H9 (cell line): ENCODE data around the gene LRMDA. TPM values are rescaled to one million over a fixed set of nuclear protein-coding genes. Genes with fewer than 3 reads are reported as not detected.

Experiments used
- DNase-seq: peaks from one replicate; pipeline ENCODE4 v3.0.0-alpha.2; 2017
- H2AFZ ChIP-seq: one replicate; pipeline ENCODE4 v1.6.1; 2013; ENCODE audit warnings: mild to moderate bottlenecking, low read length, control low read depth, moderate library complexity
- H2AK5ac ChIP-seq: 2 replicates; pipeline ENCODE4 v1.6.1; 2013; ENCODE audit warnings: low read length, control low read depth, mixed read lengths; ENCODE audit not compliant: insufficient read length
- H2BK120ac ChIP-seq: one replicate; pipeline ENCODE4 v1.6.1; 2013; ENCODE audit warnings: low read depth, mild to moderate bottlenecking, low read length, control low read depth, inconsistent platforms; ENCODE audit not compliant: poor library complexity, severe bottlenecking
- H2BK12ac ChIP-seq: 2 replicates; pipeline ENCODE4 v1.6.1; 2013; ENCODE audit warnings: low read length, control low read depth, mixed read lengths, low read depth; ENCODE audit not compliant: insufficient read length
- H2BK15ac ChIP-seq: 2 replicates; pipeline ENCODE4 v1.6.1; 2013; ENCODE audit warnings: low read depth, low read length, control low read depth
- H2BK20ac ChIP-seq: one replicate; pipeline ENCODE4 v1.6.1; 2013; ENCODE audit warnings: low read depth, mild to moderate bottlenecking, low read length, control low read depth, inconsistent platforms; ENCODE audit not compliant: poor library complexity, severe bottlenecking
- H2BK5ac ChIP-seq: 2 replicates; pipeline ENCODE4 v1.6.1; 2013; ENCODE audit warnings: low read length, control low read depth, mixed read lengths; ENCODE audit not compliant: insufficient read length
- H3K14ac ChIP-seq: 2 replicates; pipeline ENCODE4 v1.6.1; 2013; ENCODE audit warnings: low read length, control low read depth; ENCODE audit not compliant: insufficient read depth
- H3K18ac ChIP-seq: 2 replicates; pipeline ENCODE4 v1.6.1; 2013; ENCODE audit warnings: low read depth, mild to moderate bottlenecking, mixed read lengths, low read length, control low read depth; ENCODE audit not compliant: insufficient read length
- H3K23ac ChIP-seq: 2 replicates; pipeline ENCODE4 v1.6.1; 2013; ENCODE audit warnings: low read length, control low read depth, mixed read lengths, low read depth; ENCODE audit not compliant: insufficient read length
- H3K23me2 ChIP-seq: 2 replicates; pipeline ENCODE4 v1.6.1; 2013; ENCODE audit warnings: low read depth, mild to moderate bottlenecking, mixed read lengths, low read length, control low read depth; ENCODE audit not compliant: insufficient read length, poor library complexity, severe bottlenecking
- H3K27ac ChIP-seq: 2 replicates; pipeline ENCODE4 v1.5.1; 2013; ENCODE audit warnings: low read length, control low read depth, mixed read lengths, low read depth; ENCODE audit not compliant: insufficient read length
- H3K27me3 ChIP-seq: 2 replicates; pipeline ENCODE4 v1.6.1; 2013; ENCODE audit warnings: low read length, control low read depth, inconsistent platforms; ENCODE audit not compliant: insufficient read depth
- H3K4ac ChIP-seq: 2 replicates; pipeline ENCODE4 v1.6.1; 2013; ENCODE audit warnings: low read depth, mild to moderate bottlenecking, control low read depth, inconsistent platforms, low read length, moderate library complexity
- H3K4me1 ChIP-seq: 2 replicates; pipeline ENCODE4 v1.6.1; 2013; ENCODE audit warnings: low read length, control low read depth, inconsistent platforms; ENCODE audit not compliant: insufficient read depth
- H3K4me2 ChIP-seq: 2 replicates; pipeline ENCODE4 v1.6.1; 2013; ENCODE audit warnings: low read length, control low read depth, mixed read lengths; ENCODE audit not compliant: insufficient read length, insufficient read depth
- H3K56ac ChIP-seq: 2 replicates; pipeline ENCODE4 v1.6.1; 2013; ENCODE audit warnings: low read depth, mild to moderate bottlenecking, mixed read lengths, low read length, control low read depth; ENCODE audit not compliant: insufficient read length
- H3K79me1 ChIP-seq: 2 replicates; pipeline ENCODE4 v1.6.1; 2013; ENCODE audit warnings: low read depth, mild to moderate bottlenecking, moderate library complexity, low read length, control low read depth, inconsistent platforms; ENCODE audit not compliant: insufficient read depth, poor library complexity, severe bottlenecking
- H3K79me2 ChIP-seq: 2 replicates; pipeline ENCODE4 v1.6.1; 2013; ENCODE audit warnings: low read length, control low read depth, inconsistent platforms; ENCODE audit not compliant: insufficient read depth
- H3K9ac ChIP-seq: 2 replicates; pipeline ENCODE4 v1.6.1; 2013; ENCODE audit warnings: low read length, control low read depth, mixed read lengths; ENCODE audit not compliant: insufficient read length; ENCODE audit errors: extremely low read depth
- H3K9me3 ChIP-seq: one replicate; pipeline ENCODE4 v1.6.1; 2013; ENCODE audit warnings: low read depth, low read length, inconsistent platforms; ENCODE audit not compliant: control insufficient read depth
- H3T11ph ChIP-seq: one replicate; pipeline ENCODE4 v1.6.1; 2013; ENCODE audit warnings: mild to moderate bottlenecking, low read length, control low read depth, inconsistent platforms
- H4K20me1 ChIP-seq: one replicate; pipeline ENCODE4 v1.6.1; 2013; ENCODE audit not compliant: control insufficient read depth, insufficient read length, insufficient read depth
- H4K5ac ChIP-seq: 2 replicates; pipeline ENCODE4 v1.6.1; 2013; ENCODE audit warnings: low read depth, mild to moderate bottlenecking, mixed read lengths, low read length, control low read depth; ENCODE audit not compliant: insufficient read length
- H4K8ac ChIP-seq: replicated peaks from 2 replicates; pipeline ENCODE4 v1.6.1; 2013; ENCODE audit warnings: low read length, control low read depth, mixed read lengths, low read depth; ENCODE audit not compliant: insufficient read length
- H4K91ac ChIP-seq: 2 replicates; pipeline ENCODE4 v1.6.1; 2013; ENCODE audit warnings: low read depth, mild to moderate bottlenecking, moderate library complexity, mixed read lengths, low read length, control low read depth; ENCODE audit not compliant: insufficient read length
- H3K27ac Mint-ChIP-seq, 3 experiments: 2 replicates in 2 of 3; 3 replicates in 1 of 3; pipeline ENCODE4 v1.8.0; 2020 to 2021; ENCODE audit warnings: mixed read lengths in 3 of 3, mild to moderate bottlenecking in 1 of 3, moderate library complexity in 1 of 3
- H3K27me3 Mint-ChIP-seq: 2 replicates; pipeline ENCODE4 v1.8.0; 2021; ENCODE audit warnings: low read depth, mild to moderate bottlenecking, moderate library complexity, mixed read lengths
- H3K36me3 Mint-ChIP-seq, 3 experiments: 2 replicates in 2 of 3; 3 replicates in 1 of 3; pipeline ENCODE4 v1.8.0; 2020 to 2021; ENCODE audit warnings: low read depth in 3 of 3, mixed read lengths in 3 of 3; ENCODE audit not compliant: insufficient read depth in 1 of 3
- H3K4me1 Mint-ChIP-seq, 2 experiments: 2 replicates each; pipeline ENCODE4 v1.8.0; 2020; ENCODE audit warnings: mixed read lengths in 2 of 2
- H3K4me3 Mint-ChIP-seq, 2 experiments: 2 replicates in 1 of 2; 3 replicates in 1 of 2; pipeline ENCODE4 v1.8.0; 2020 to 2021; ENCODE audit warnings: mild to moderate bottlenecking in 2 of 2, mixed read lengths in 2 of 2, moderate library complexity in 1 of 2
- H3K9me3 Mint-ChIP-seq, 2 experiments: 2 replicates in 1 of 2; 3 replicates in 1 of 2; pipeline ENCODE4 v1.8.0; 2020; ENCODE audit warnings: mild to moderate bottlenecking in 2 of 2, mixed read lengths in 2 of 2, moderate library complexity in 1 of 2
- CTCF ChIP-seq: fragments of 200-600 bp; sonication (generic); conservative IDR thresholded peaks from 3 replicates; pipeline ENCODE4 v1.8.0; 2021; ENCODE audit warnings: antibody characterized with exemption, mild to moderate bottlenecking
- whole genome bisulfite sequencing: extraction: QIAGEN DNeasy Blood & Tissue Kit; methylation state at CpG from one replicate; pipeline ENCODE4 v1.1.7; 2013; ENCODE audit warnings: missing lambda C conversion rate, low lambda C conversion rate, mixed read lengths; ENCODE audit not compliant: insufficient read length; ENCODE audit errors: extremely low coverage; 5-methylcytosine and 5-hydroxymethylcytosine counted together
- total RNA-seq: library from RNA; stranded (reverse); gene quantifications from 2 replicates; pipeline ENCODE4 v1.2.1, GENCODE V29; 2021

The LRMDA gene
- total RNA-seq, 1 experiment from 2014 or later: 1.8 TPM

GRCh38 chr10:75774783-75775490, 343.5 kb downstream of the LRMDA start:
- H3K56ac ChIP-seq: no peak overlapping the region
- H3K79me1 ChIP-seq: no peaks in the 10 kb centered on the region
- no peak overlapping the region for H2AK5ac ChIP-seq
- peaks cover 1% of the 10 kb centered on the region; the same call in 1 of the 2 replicates for H3K27me3 Mint-ChIP-seq
- no CpG with 5 or more reads among the region's 6 CpGs for WGBS
- H4K5ac ChIP-seq: no peak overlapping the region
- H3K23ac ChIP-seq: no peak overlapping the region
- no peaks in the 10 kb centered on the region for H3K9me3 ChIP-seq
- no peak overlapping the region for H3K4ac ChIP-seq
- no peak overlapping the region for H2BK15ac ChIP-seq
- H2AFZ ChIP-seq: no peak overlapping the region
- no peak overlapping the region for H3K4me2 ChIP-seq
- H3K27ac ChIP-seq: no peak overlapping the region
- H3K27me3 ChIP-seq: no peaks in the 10 kb centered on the region
- no peak for DNase-seq
- H2BK120ac ChIP-seq: no peak overlapping the region
- no peaks in the 10 kb centered on the region for H3K9me3 Mint-ChIP-seq
- peaks cover 3 to 7% of the 10 kb centered on the region in 2 experiments; a peak in 2 of 4 replicates for H3K4me1 Mint-ChIP-seq
- H3T11ph ChIP-seq: no peak overlapping the region
- no peaks in the 10 kb centered on the region for H3K23me2 ChIP-seq
- no peaks in the 10 kb centered on the region for H3K36me3 Mint-ChIP-seq
- H3K14ac ChIP-seq: no peak overlapping the region
- no peak for TF ChIP-seq CTCF
- no peak overlapping the region for H3K9ac ChIP-seq
- no peak overlapping the region for H3K18ac ChIP-seq
- H4K20me1 ChIP-seq: no peaks in the 10 kb centered on the region
- no peak overlapping the region for H3K27ac Mint-ChIP-seq
- no peak overlapping the region for H2BK20ac ChIP-seq
- H3K4me1 ChIP-seq: no peaks in the 10 kb centered on the region
- H3K79me2 ChIP-seq: no peaks in the 10 kb centered on the region
- H4K8ac ChIP-seq: no peak overlapping the region
- no peak overlapping the region for H4K91ac ChIP-seq
- no peak overlapping the region for H2BK12ac ChIP-seq
- H2BK5ac ChIP-seq: no peak overlapping the region
- H3K4me3 Mint-ChIP-seq: no peak overlapping the region
